Cardiac muscle cell (in vitro differentiated cells and primary cell): Measurements from ENCODE around the gene TMEM192. TPM values are rescaled to one million over a fixed set of nuclear protein-coding genes. Genes with fewer than 3 reads are reported as not detected.

Experiments used
- DNase-seq, 2 donors: peaks; one replicate each; pipeline versions ENCODE4 v3.0.0 to v3.0.0-alpha.2; 2010 to 2017; ENCODE audit warnings: low read depth in 1 of 2, low spot score in 1 of 2
- H3K27ac ChIP-seq: fragments of 200-600 bp; sonication (generic); 2 replicates; pipeline ENCODE4 v1.5.1; 2016
- H3K27me3 ChIP-seq: fragments of 200-600 bp; sonication (generic); 2 replicates; pipeline ENCODE4 v1.6.0; 2016; ENCODE audit warnings: control low read depth
- H3K36me3 ChIP-seq: fragments of 200-600 bp; sonication (generic); 2 replicates; pipeline ENCODE4 v1.5.1; 2016; ENCODE audit warnings: control low read depth
- H3K4me1 ChIP-seq: fragments of 200-600 bp; sonication (generic); 2 replicates; pipeline ENCODE4 v1.8.1; 2017; ENCODE audit warnings: low read depth, mild to moderate bottlenecking, mixed run types
- H3K4me3 ChIP-seq: fragments of 200-600 bp; sonication (generic); 2 replicates; pipeline ENCODE4 v1.5.1; 2016; ENCODE audit warnings: mild to moderate bottlenecking
- H3K9me3 ChIP-seq: fragments of 200-600 bp; sonication (generic); 2 replicates; pipeline ENCODE4 v1.5.1; 2017; ENCODE audit warnings: low read depth, mild to moderate bottlenecking, control low read depth
- polyA plus RNA-seq: library from polyadenylated mRNA; unstranded; fragments of >200 nt; fragmentation: Nextera tagmentation; extraction: Ambion mirVana; gene quantifications from 2 replicates; pipeline ENCODE4 v1.2.1, GENCODE V29; 2016
- total RNA-seq: library from RNA; depleted of rRNA; stranded (reverse); fragments of >200 nt; gene quantifications from 2 replicates; pipeline ENCODE4 v1.2.3, GENCODE V29; 2016
- TF ChIP-seq, protein P1 (sequence below): IDR thresholded peaks from 2 replicates; pipeline ENCODE4 v1.5.1; 2012; ENCODE audit warnings: low read depth, mild to moderate bottlenecking, low read length

TMEM192 gene
- total and polyA plus RNA-seq, 2 experiments from 2014 or later, result 7.7 to 14.0 TPM

DNA sequence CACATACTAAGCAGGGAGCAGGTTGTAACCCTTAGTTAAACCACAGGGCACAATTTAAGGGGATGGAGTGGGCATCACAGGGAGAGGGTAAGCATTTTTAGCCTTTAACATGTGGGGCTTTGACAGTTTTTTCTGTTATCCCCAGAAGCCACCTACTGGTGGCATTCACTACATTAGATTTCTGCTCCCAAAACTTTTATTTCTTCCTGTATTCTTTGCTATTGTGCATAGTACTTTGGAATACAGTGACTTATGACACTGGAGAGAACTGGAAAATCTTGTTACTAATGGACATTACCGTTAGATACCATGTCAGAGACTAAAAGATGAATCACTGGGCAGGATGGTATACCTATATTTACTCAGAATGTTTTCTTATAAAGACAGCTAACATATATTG is 51.7 kb downstream of the TMEM192 start:
- no peaks in the 10 kb centered on the region for H3K9me3 ChIP-seq
- H3K4me1 ChIP-seq, result no peaks in the 10 kb centered on the region
- DNase-seq, result no peak
- H3K27me3 ChIP-seq, result no peaks in the 10 kb centered on the region
- H3K4me3 ChIP-seq, result no peak overlapping the region
- H3K36me3 ChIP-seq, result no peaks in the 10 kb centered on the region
- TF ChIP-seq, protein P1, sequence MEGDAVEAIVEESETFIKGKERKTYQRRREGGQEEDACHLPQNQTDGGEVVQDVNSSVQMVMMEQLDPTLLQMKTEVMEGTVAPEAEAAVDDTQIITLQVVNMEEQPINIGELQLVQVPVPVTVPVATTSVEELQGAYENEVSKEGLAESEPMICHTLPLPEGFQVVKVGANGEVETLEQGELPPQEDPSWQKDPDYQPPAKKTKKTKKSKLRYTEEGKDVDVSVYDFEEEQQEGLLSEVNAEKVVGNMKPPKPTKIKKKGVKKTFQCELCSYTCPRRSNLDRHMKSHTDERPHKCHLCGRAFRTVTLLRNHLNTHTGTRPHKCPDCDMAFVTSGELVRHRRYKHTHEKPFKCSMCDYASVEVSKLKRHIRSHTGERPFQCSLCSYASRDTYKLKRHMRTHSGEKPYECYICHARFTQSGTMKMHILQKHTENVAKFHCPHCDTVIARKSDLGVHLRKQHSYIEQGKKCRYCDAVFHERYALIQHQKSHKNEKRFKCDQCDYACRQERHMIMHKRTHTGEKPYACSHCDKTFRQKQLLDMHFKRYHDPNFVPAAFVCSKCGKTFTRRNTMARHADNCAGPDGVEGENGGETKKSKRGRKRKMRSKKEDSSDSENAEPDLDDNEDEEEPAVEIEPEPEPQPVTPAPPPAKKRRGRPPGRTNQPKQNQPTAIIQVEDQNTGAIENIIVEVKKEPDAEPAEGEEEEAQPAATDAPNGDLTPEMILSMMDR, result no peak
- H3K27ac ChIP-seq, result no peak overlapping the region

DNA sequence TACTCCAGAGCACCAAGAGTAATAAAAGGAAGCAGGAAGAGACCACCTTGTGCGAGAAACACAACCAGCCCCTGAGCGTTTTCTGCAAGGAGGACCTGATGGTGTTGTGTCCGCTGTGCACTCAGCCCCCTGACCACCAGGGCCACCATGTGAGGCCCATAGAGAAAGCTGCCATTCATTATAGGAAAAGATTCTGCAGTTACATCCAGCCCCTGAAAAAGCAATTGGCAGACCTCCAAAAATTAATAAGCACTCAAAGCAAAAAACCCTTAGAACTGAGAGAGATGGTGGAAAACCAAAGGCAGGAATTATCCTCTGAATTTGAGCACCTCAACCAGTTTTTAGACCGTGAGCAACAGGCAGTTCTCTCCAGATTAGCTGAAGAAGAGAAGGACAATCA is 53.3 kb downstream of the TMEM192 start:
- Histone ChIP-seq H3K27ac (no peak overlapping the region), H3K4me1 (no peaks in the 10 kb centered on the region), H3K27me3 (no peaks in the 10 kb centered on the region), H3K4me3 (no peak overlapping the region), H3K36me3 (no peaks in the 10 kb centered on the region), H3K9me3 (no peaks in the 10 kb centered on the region)
- no peak for DNase-seq
- TF ChIP-seq, protein P1, result no peak

DNA sequence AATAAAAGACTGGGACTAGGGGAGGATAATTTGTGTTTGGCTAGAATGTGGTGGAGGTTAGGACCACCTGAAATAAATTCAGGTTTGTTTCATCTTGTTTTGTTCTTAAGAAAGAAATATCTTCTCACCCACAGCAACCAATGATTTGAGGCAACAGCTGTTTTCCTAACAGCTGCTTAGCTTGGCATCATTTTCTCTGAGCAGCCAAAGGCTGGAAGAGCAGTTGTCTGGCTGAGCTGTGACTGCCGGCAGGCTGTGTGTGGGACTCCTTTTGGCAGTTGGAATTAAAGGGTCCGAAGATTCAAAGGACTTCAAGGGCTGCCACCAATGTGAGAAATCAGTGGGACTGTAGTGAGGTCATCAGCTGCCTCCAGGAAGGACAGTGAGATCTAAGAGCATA is 54.0 kb downstream of the TMEM192 start:
- Histone ChIP-seq H3K4me3 (no peak overlapping the region), H3K36me3 (no peaks in the 10 kb centered on the region), H3K4me1 (no peaks in the 10 kb centered on the region), H3K9me3 (no peaks in the 10 kb centered on the region), H3K27ac (no peak overlapping the region), H3K27me3 (no peaks in the 10 kb centered on the region)
- DNase-seq, result no peak
- TF ChIP-seq, protein P1, result no peak

DNA sequence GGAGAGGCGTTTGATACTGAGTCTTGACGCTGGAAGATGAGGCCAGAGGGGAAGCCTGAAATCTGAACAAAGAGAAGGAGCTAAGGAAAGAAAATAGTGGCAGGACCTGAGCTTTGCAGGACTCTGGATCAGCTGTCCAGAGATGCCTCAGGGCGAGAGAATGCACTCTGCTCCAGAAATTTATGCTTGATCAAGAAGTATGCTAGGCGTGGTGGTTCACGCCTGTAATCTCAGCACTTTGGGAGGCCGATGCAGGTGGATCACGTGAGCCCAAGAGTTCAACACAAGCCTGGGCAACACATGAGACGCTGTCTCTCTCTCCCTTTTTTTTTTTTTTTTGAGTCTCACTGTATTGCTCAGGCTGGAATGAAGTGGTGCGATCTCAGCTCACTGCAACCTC is 57.1 kb downstream of the TMEM192 start:
- Histone ChIP-seq H3K9me3 (no peaks in the 10 kb centered on the region), H3K4me1 (no peaks in the 10 kb centered on the region), H3K4me3 (no peak overlapping the region), H3K27ac (no peak overlapping the region), H3K36me3 (no peaks in the 10 kb centered on the region), H3K27me3 (no peaks in the 10 kb centered on the region)
- TF ChIP-seq, protein P1, result no peak
- DNase-seq, result no peak

DNA sequence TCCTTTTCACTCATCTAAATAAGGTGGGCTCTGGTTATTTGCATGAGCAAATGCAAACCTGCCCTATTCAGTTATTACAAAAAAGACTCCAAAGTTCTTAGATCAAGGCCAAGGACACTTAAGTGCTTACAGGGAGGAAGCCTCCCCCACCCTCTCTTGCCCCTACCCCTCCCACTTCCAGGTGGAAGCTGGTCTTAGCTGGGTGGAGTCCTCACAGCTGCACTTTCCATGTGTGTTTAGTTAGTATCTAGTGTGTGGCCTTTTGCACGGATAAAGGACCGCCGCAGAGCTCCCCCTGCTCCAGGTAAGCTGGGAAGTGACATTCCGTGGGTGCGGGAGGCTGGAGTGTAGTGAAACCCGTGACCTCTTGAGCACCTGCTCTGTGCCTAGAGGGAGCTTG is 59.0 kb downstream of the TMEM192 start, which contains the start of gene TRIM75:
TSS of gene TRIM75 (plus strand) at position 222 of the 400 bp plus-strand sequence. CDS start 5,282 bp downstream, outside the sequence.
- no peaks in the 10 kb centered on the region for H3K27me3 ChIP-seq
- H3K9me3 ChIP-seq, result no peaks in the 10 kb centered on the region
- TF ChIP-seq, protein P1, result no peak
- H3K4me1 ChIP-seq, result no peaks in the 10 kb centered on the region
- DNase-seq, result no peak
- no peak within 1 kb of the TSS for H3K27ac ChIP-seq
- no peak within 1 kb of the TSS for H3K4me3 ChIP-seq
- H3K36me3 ChIP-seq, result no peaks in the 10 kb centered on the region

DNA sequence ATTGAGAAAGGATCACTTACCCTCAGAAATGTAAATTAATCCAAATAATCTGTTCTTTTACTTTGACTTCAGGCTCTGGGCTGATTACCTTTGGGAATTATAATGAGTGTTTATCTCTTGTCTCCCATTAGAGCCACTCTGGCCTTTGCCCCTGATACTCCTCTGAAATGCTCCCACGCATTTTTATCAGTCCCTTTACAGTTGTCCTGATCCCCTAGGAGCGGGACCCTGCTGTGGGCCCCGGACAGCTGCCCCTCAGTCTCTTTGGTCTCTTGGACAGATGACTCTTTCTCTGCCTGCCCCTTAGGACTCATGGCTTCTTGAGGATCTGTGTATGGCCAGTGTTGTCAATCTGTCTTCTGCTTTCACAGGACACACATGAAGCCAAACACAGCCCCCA is 60.0 kb downstream of the TMEM192 start:
- Histone ChIP-seq H3K27me3 (no peaks in the 10 kb centered on the region), H3K9me3 (no peaks in the 10 kb centered on the region), H3K4me1 (no peaks in the 10 kb centered on the region), H3K4me3 (no peak overlapping the region), H3K36me3 (no peaks in the 10 kb centered on the region), H3K27ac (no peak overlapping the region)
- no peak for DNase-seq
- TF ChIP-seq, protein P1, result no peak
